OCI-LY3 (cell line): ENCODE results near the gene PADI2.

Experiments used
- CTCF ChIP-seq: fragments of 200-600, 300-600 bp; sonication (generic); IDR thresholded peaks from 2 replicates; pipeline ENCODE4 v1.5.1; 2014; ENCODE audit warnings: antibody characterized with exemption, low read length, low read depth
- EZH2phosphoT487 ChIP-seq: fragments of 200-600 bp; shearing (Covaris generic); IDR thresholded peaks from 2 replicates; pipeline ENCODE4 v1.6.1; 2018; ENCODE audit warnings: antibody characterized with exemption, mixed run types, low read depth

- TF ChIP-seq CTCF (no peak), EZH2phosphoT487 (no peak)
These were observed 39.0 kb downstream of the PADI2 start for GRCh38 chr1:17080085-17080759.
